T-helper 2 cell (primary cell): ENCODE measurements around the gene CUX1.

Experiments
- DNase-seq, 5 experiments: peaks; one replicate each; pipeline versions ENCODE4 v3.0.0 to v3.0.0-alpha.2; 2012 to 2022

CUX1 gene

DNA sequence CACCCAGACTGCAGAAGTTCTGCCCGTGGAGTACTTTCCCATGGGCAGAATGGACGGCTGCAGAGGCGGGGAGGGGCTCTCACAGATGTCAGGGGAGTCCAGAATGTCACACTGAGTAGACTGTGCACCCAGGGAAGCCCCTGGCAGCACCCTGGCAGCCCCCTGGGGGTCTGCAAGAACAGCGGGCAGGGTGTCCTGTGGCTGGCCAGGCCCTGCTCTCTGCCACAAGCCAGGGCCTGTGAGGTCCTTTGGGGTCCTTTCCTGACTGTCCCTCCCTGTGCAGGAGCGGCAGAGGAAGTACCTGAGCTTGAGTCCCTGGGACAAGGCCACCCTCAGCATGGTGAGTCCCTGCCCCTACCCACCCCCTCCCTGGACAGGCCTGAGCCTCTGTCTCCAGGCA is 463.1 kb downstream of the CUX1 start:
- no peak for DNase-seq

DNA sequence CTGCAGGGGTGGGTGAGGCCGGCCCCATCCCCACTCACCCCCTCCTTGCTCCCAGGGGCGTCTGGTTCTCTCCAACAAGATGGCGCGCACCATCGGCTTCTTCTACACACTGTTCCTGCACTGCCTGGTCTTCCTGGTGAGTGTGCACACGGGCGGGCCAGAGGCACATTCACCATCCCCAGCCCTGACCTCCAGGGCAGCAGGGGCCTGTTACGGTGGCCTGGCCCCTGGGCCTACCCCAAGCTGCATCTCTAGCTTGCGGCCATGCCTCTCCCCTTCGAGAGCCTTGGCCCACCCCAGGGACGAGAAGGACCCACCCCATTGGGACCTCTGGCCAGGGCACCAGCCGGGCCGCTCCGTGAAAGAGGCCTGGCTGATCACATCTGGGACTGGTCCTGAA is 464.4 kb downstream of the CUX1 start:
- DNase-seq = no peak

DNA sequence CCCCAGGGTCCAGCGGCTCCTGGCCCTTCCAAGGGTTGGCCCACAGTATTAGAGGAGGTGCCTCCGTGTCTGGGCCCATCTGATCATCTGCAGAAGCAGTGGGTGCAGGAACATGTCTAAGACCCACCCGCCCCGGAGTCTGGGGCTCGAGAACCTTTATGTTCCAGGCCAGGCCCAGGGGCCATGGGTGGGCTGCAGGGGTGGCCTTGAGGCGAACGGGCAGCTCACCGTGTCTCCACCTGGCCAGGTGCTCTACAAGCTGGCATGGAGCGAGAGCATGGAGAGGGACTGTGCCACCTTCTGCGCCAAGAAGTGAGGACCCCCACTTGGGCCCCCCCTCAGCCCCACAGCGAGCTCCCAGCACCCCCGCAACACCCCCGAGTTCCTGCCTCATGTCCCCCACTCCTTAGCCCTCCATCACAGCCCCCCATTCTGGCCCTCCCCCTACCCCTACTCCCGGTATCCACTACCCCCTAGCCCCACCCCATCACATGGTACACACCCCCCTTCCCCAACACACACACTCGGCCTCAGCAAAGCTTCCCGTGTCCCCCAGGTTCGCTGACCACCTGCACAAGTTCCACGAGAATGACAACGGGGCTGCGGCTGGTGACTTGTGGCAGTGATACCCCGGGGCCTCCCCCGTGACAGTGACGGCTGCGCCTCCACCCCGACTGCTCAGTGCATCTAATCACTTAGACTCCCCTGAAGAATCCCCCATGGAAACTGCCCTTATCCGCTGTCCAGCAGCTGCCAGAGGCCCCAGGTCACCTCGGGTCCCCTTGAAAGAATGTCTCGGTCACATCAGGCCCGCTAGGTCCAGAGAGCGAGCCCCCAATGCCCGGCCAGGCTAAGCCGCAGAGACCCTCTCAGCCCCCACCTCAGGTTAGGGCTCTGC is 465.3 kb downstream of the CUX1 start:
- no peak for DNase-seq

DNA sequence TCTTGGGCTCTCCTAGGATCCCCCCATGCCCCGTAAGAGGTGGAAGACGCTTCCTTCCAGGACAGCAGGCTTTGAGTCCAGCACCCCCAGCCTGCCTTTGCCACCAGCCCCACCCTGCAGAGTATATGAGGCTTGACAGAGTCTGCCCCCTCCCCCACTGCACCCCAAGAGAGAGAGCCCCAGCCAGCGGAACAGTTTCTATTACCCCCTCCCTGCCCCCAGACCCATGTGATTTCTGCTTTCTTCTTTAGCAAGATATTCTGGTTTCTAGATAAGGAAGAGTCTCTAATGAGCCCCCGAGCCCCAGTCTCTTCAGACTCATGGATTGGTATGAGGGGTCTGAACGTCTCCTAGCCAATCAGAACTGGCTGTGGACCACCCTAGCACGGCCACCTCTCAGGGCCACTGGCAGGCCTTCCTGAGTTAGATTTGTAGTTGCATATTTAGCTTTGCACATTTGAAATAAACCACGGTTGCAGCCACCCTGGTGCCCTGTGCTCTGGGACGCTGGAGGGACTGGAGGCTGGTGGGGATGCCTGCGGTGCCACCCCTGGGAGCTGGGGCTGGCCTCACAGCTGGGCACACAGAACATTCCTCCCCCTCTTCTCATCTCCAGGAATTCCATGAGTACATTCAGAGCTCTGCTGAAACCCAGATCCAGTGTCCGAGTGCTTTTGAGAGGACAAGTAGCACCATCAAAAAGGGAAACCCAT is 466.2 kb downstream of the CUX1 start:
- DNase-seq = no peak

DNA sequence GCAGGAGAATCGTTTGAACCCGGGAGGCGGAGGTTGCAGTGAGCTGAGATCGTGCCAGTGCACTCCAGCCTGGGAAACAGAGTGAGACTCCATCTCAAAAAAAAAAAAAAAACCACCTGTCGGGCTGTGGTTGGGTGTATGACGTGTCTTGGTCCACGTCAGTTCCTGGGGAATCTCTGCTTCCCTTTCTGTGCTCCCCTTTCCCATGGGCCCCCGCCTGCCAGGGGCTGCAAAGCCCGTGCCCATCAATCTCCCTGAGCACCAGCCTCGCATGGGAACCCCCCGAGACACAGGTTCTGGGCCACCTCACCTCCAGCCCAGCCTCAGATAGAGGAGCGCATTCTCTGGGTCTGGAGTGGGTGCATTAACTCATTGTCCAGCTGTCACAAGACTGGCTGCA is 467.0 kb downstream of the CUX1 start:
- peak in 2 of 5 experiments; percentile 38 to 50 for DNase-seq

DNA sequence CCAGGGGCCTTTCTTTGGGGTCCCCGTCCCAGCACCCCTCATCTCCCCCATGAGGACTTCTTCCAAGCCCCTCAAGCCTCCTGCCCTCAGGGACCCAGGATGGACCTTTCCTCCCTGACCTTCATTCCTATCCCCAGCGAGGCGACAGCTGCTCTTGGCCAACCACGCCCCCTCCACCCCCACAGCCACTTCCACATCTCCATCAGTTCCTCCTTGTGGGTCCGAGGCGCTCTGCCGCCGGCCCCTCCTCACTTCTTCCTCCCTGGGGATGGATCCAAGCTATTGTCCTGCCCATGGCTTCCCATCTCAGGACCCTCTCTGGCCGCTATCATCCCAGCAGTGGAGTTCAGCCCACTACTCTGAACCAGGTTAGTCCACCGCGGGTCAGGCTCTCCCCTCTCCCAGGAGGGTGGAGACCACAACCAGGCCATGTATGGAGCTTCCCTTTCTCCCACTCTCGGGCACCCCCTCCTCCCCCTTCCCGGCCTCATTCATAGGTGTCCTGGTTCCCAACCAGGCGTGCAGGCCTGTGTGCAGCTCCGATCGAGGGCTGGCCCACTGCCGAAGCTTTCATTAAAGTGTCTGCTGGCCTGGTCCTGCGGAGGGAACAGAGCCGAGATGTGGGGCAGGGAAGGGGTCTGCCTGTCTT is 467.6 kb downstream of the CUX1 start:
- DNase-seq = no peak

DNA sequence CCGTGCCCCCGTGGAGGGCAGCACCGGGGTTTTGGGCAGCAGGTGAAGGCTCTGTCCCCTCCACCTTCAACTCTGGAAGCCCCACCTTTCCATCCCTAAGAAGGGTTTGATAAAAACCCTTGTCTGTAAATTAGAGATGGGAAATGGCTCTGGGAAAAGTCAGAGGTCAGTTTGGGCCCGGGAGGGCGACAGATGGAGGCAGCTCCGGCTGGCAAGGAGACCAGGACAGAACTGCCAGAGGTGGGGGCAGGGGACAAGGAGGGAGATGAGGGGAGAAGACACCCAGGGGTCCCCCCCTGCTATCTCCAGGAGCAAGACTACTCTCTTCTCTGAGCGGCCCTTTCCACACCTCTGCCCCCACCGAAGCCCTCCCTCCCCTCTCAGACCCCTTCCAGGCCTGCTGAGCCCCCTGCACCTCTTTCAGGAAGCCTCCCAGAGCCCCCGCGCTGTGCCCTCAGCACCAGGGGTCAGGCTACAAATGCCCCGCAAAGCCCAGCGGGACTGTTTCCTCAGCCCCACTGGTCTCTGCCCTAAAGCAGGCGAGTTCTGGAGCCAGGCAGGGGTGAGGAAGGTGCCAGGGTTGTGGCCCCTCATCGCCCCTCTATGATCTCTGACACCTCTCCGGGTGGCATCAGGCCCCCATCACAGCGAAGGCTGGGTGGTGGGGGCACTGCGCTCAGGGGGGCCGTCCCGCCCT is 468.3 kb downstream of the CUX1 start:
- no peak for DNase-seq

DNA sequence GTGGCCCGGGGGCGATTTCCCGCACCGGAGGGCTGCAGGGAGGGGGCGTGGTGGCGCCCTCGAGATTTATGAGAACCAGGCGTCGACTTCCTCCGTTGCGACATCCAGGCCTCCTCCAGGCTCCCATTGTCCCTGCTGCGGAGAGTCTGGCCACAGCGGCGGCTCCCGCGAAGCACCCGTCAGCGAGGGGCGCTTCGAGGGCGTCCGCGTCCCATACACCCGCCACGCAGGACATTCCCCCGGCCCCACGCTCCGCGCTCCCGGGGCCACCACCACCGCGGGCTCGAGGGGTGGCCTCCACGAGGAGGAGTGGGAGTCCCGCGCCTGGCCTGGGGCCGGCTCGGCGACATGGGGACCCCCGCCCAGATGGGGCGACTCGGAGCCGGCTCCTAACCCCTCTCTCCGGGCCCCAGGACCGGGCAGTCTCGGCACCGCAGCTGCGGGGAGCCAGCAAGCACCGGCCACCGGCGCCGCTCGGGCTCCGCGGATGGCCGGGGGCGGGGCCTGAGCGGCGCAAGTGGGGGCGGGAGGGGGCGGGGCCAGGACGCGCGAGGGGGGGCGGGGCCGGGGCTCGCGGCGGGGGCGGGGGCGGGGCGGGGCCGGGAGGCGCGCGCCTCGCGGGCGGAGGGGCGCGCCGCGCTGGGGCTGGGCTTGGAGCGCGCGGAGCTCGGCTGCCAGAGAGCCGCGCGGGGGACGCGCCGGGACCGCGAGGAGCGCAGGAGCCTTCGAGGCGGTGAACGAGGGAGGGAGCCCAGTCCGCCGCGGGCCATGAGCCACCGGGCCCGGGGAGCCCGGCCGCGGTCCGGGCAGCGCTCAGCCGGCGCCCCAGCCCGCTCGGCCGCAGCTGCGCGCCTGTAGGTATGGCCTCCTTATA is 469.0 kb downstream of the CUX1 start, which contains the start of gene SH2B2:
Gene SH2B2 (plus strand): TSS at position 632 of the 874 bp plus-strand sequence. CDS start 13,683 bp downstream, outside the sequence.
- DNase-seq = peak in 3 of 5 experiments; percentile 24 to 58 (median 41)

DNA sequence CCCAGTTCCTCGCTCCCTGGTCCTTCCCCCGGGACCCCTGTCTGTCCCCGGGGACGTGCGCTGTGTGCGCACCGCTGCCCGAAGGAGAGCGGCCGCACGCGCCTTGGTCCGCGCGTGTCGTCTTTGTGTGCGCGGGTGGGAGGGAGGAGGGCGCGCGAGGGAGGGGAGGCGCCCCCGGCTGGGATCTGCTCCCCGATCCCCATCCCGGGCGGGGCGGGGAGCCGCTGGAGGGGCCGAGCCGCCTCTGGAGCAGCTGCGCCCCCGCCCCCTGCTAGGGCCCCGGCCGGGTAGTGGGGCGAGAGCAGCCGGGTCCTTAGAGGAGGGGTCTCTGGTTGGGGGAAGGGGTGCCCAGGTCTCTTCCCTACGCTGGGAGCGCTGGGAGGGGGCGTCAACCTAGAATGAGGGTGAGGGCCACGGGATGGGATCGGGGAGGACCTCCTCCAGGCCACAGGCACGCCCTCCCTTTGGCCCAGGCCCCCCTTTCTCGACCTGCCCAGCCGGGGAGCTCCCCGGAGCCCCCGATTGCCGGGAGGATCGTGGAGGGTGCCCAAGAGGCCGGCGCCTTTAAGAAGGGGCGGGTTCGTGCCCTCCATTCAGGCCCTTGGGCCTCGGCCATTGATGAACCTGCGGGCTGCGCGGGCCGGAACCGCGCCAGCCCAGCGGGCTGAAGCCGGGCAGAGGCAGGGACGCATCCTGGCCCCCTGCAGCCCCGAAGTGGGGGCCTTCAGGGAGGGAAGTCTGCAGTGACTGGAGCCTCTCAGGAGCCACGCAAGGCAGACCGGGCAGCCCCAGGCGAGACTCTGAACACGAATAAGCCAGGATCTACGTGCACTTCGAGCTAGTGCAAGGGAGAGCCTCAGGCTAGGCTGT is 469.9 kb downstream of the CUX1 start:
- peak in 1 of 5 experiments; percentile 29 for DNase-seq

DNA sequence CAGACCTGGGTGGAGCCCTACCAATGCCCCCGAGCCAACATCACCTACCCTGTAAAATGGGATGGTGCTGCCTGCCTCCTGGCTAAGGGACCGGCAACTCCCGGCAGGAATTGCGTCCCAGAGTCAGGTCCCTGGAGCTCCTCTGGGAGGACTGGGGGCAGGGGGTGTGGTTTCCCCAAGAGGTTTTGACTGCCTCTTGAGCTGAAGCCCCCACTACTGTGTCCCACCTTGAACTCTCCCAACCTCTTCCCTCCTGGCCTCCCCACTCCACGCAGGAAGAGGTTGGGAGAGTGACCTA is 470.5 kb downstream of the CUX1 start:
- no peak for DNase-seq

DNA sequence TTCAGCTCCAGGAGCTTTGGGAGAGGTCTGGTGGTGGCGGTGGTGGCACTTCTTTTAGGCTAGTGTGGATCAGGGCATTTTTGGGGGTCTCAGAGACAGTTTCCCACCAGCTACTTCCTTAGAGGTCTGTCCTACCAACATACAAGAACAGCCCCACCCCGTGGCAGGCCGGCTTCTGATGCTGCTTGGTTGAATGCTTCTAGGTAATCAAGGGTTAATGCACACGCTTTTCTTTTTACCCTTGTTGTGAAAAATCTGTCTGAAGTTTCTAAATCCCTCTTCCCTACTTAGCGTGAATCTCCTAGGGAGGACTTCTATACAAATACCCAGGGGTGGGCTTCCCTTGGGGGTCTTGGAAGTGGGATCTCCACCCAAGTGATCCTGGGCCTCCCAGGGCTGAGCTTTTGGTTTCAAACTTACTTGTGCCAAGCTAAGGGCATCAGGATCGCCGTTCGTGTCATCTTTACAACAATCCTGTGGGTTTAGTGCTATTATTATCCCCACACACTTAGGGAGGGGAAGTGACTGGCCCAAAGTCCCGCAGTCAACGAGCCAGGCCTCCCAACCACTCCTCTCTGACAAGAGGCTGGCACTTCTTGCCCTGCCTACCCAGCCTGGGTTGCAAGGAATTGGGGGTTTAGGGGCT is 471.0 kb downstream of the CUX1 start:
- no peak for DNase-seq

DNA sequence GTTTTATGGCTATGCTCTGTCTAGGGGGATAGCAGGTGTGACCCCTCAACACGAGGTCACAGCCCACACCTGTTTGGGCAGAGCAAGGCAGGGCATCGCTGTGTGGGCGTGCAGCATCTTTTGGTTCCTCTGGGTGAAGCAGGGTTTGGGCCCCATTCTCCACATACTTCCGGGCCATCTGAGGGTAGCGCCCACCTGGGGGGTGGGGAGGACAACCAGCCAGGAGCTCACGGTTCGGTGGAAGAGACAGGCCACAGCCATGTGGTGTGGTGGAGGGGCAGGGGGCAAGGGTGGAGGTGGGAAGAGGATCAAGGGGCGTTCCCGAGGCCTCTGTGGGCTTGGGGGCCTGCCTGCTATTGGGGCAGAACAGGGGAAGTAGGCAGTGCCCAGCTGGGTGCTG is 471.6 kb downstream of the CUX1 start:
- no peak for DNase-seq

DNA sequence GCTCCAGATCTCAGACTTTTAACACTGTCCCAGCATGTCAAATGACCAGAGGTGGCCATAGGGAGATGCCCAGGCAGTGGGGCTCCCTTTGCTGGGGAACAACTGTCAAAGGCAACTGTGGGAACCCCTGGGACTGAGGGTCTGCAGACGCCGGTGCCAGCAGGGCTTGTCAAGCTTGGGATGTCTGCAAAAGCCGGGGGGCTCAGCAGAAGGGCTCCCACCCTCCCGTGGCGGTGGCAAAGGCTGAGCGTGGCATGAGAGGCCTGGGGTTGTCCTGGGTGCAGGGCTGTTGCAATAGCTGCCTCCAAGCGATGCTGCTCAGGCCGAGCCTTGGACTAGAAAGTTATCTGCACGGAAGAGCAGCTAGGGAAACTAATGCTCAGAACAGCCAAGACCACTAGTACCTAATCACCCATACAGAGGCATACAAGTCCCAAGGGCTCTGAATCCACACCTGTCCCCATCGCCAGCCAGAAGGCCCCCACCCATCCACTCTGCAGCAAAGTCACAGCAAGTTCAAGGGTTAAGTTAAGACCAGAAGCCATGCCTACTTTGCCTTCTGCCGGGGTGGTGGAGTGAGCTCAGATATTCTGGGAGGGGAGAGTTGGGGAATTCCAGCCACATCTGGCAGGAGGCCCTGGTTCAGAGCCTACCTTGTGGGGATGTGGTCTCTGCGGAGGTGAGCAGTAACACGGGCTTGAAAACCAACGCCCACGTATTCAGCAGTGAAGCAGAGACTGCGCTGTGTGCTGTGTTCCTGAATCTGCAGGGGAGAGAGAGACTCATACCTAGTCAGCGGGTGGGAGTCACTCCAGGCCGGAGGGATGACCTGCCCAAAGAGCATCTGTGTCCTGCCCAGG is 473.9 kb downstream of the CUX1 start:
- peak in 1 of 5 experiments; percentile 35 for DNase-seq

DNA sequence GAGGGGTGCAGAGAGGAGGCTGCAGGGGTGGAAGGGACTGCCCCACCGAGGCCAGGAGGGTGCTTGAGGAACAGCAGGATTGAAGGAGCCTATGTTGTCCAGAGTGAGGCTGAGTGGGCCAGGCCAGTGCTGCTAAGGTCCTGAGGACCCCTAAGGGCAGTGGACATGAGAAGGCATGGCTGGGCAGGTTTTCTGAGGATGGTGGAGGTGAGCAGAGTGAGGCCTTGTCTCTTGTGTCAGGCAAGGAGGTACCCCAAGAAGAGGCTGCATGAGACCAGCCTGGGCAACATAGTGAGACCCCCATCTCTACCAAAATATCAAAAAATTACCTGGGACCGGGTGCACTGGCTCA is 474.5 kb downstream of the CUX1 start:
- no peak for DNase-seq

DNA sequence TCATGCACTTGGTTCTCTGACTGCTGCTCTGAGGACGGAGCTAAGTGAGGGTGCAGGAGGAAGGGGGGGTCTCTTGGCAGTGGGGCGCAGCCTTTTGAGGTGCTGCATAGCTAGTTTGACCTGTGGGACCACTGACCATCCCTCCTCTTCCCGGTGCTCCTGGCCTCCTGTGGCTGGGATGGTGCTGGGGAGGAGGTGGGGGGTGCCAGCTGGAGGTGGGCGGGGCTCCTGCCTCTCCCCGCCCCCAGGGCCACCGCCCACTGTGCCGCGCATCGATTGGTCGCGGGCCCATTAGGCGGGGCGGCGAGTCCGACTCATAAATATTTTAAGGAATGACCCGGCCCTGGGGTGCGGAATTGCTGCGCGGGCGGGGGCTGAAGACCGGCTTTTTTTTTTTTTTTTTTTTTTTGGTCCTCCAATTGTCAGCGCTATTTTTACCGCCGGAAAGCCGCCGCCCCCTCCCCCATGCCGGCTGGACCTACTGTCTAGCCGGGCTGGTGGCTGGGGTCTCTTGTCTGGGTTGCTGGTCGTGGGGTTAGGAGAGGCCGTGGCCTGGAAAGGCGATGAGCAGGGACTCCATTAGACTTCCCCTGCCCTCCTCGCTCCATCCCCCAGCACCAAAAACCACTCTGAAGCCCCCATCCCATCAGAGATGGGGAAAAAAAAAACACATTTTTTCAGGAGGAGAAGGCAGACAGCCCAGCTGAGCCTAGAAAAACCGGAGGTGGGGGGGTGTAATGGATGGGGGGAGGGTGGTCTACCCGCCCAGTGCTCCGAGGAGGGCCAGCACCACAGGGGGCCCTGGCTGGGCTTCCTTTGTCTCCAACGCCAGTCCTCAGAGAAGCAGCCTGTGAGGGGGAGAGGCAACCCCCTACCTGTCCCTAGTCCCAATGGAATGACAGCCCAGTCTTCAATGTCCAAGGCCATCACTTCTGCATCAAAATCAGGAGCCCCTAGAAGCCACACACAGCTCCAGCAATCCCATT is 475.7 kb downstream of the CUX1 start:
- DNase-seq = no peak

DNA sequence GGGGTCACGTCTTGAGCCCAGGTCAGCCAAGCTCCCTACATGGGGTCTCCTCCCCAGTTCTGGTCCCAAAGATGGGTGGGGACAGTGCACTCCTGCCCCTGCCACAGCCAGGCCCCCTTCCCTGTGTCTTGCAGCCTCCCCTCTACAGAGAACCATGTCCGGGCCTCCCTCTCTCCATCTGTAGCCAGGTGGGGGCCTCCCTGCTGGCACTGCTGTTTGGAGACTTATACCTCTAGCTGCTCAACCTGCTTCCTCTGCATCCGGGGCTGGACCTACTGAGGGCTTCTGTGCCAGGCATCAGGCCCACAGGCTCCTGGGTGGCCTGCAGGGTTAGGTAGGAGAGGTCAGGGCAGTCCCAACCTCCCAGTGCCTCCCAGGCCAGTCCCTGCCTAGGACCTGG is 477.2 kb downstream of the CUX1 start:
- DNase-seq = no peak

DNA sequence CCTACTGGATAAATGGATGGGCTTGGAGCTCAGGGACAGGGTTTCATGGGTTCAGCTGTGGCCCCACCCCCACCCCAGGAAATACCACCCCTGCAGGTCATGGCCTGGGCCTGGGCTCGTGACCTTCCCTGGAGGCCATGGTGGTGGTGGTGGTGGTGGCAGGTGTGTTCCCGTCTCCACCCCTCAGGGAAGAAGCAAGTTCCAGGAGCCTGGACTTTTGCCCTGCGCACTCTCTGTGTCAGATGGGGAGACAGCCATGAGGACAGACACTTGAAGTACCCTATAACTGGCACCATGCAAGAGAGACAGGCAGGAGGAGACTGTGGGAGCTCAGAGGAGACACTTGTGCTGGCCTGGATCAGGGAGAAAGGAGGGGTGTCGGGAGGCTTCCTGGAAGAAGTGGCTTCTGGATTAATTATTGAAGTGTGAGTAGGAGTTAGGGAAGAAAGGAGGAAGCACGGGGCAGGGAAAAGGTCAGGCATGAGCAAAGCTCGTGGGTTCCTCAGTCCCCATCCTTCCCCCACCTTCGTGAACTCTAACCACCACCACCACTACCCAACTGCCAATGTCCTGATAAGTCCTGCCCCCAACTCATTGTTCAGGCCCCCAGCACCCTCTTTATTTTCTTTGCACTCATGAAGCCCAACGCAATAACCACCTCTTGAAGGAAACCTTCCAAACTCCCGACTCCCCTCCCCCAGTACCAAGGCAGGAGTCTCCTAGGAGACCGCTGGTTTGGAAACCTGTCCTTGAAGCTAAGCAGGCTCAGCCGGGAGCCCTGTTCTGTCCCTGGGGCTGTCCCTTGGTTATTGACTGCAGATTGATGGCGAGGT is 478.1 kb downstream of the CUX1 start:
- DNase-seq = no peak

DNA sequence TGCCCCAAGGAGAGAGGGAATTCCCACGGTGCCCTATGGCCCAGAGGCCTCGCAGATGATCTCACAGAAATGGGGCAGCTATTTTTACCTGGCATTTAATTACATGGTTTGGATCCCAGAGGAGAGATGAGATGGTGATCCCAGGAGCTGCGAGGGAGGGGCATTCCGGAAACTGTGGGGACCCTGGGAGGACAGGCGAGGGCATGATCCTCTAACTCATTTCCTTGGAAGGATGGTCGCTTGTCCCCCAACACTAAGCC is 478.7 kb downstream of the CUX1 start:
- DNase-seq = no peak
